ENCODE results near the gene HEXA.
A peak's percentile ranks its signal among the peaks of the same experiment; 100 is the strongest.

The HEXA gene

GRCh38 chr15:72318408-72318942 lies 57.3 kb downstream of the HEXA start:
- DNase-seq: no peak

- DNase-seq: no peak
These were observed 60.0 kb downstream of the HEXA start for GRCh38 chr15:72315706-72316370.

GRCh38 chr15:72313881-72314280 lies 61.9 kb downstream of the HEXA start:
- DNase-seq: no peak

- DNase-seq: no peak
These were observed 62.4 kb downstream of the HEXA start for GRCh38 chr15:72313448-72313840.

GRCh38 chr15:72312605-72313447 lies 63.0 kb downstream of the HEXA start:
- peak; percentile 50 for DNase-seq

- DNase-seq: no peak
These were observed 68.8 kb downstream of the HEXA start for GRCh38 chr15:72307026-72307425.

GRCh38 chr15:72306211-72306785 lies 69.5 kb downstream of the HEXA start:
- DNase-seq: peak; percentile 21

- no peak for DNase-seq
These were observed 71.2 kb downstream of the HEXA start for GRCh38 chr15:72304596-72304995.

- no peak for DNase-seq
These were observed 72.9 kb downstream of the HEXA start for GRCh38 chr15:72302955-72303354.
